ENCODE data around the gene DNAJB4.

The DNAJB4 gene

GRCh38 chr1:78048446-78048845, 43.7 kb downstream of the DNAJB4 start:
- H3K27ac ChIP-seq, result no peak overlapping the region
- H3K4me1 ChIP-seq, result peaks cover 0 to 23% (median 0%) of the 10 kb centered on the region in 10 experiments; a peak in 6 of 20 replicates
- no peak overlapping the region for H3K4me3 ChIP-seq
- no peaks in the 10 kb centered on the region for H3K27me3 ChIP-seq
- no peaks in the 10 kb centered on the region for H4K20me1 ChIP-seq
- H3K36me3 ChIP-seq, result no peaks in the 10 kb centered on the region; a peak in 1 of 22 replicates
- H3K9me3 ChIP-seq (replicated peaks in 1 of 11), result peaks cover 12 to 22% (median 15%) of the 10 kb centered on the region in 11 experiments; a peak in 21 of 22 replicates
- H3K9ac ChIP-seq, result no peak overlapping the region
- H3K4me2 ChIP-seq, result no peak overlapping the region
- TF ChIP-seq Cebpa-rat (IDR thresholded peaks at IDR 0.05), result no peak

- TF ChIP-seq Cebpa-rat (IDR thresholded peaks at IDR 0.05), result no peak
- H3K27me3 ChIP-seq, result no peaks in the 10 kb centered on the region
- H3K9me3 ChIP-seq (replicated peaks in 1 of 11), result peaks cover 12 to 22% (median 15%) of the 10 kb centered on the region in 11 experiments; a peak in 21 of 22 replicates
- H4K20me1 ChIP-seq, result no peaks in the 10 kb centered on the region
- no peak overlapping the region for H3K4me2 ChIP-seq
- no peak overlapping the region for H3K4me3 ChIP-seq
- no peak overlapping the region for H3K9ac ChIP-seq
- H3K27ac ChIP-seq, result no peak overlapping the region
- no peaks in the 10 kb centered on the region; a peak in 1 of 22 replicates for H3K36me3 ChIP-seq
- H3K4me1 ChIP-seq, result peaks cover 0 to 31% (median 0%) of the 10 kb centered on the region in 10 experiments; a peak in 6 of 20 replicates
These were observed 44.7 kb downstream of the DNAJB4 start for GRCh38 chr1:78049396-78049795.

DNA sequence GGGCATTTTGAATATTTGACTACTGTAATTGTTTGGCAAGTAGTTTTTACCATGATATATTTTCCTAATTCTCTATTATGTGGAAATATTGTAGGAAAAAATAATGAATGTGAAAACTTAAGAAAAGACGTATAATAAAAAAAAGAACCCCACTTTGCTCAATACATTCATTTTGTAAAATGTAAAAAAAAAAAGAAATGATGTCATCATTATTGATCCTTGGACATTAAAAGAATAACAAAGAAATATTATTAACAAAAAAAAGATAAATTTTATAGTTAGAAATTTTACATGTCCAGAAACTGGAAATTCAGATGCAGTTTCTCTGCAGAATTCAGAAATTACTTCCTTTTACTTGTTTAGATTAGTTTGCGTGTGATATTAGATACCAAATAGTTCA, 46.3 kb downstream of the DNAJB4 start:
- Histone ChIP-seq H3K27me3 (no peaks in the 10 kb centered on the region), H3K4me2 (no peak overlapping the region; a peak in 1 of 22 replicates), H3K36me3 (no peaks in the 10 kb centered on the region; a peak in 1 of 22 replicates), H4K20me1 (no peaks in the 10 kb centered on the region), H3K9me3 (replicated peaks in 1 of 11) (peaks cover 4 to 9% (median 8%) of the 10 kb centered on the region in 11 experiments; a peak in 21 of 22 replicates), H3K27ac (no peak overlapping the region), H3K9ac (no peak overlapping the region), H3K4me3 (no peak overlapping the region), H3K4me1 (peaks cover 0 to 31% (median 0%) of the 10 kb centered on the region in 10 experiments; a peak in 6 of 20 replicates)
- TF ChIP-seq Cebpa-rat (IDR thresholded peaks at IDR 0.05), result no peak

- H4K20me1 ChIP-seq, result no peaks in the 10 kb centered on the region
- no peaks in the 10 kb centered on the region for H3K36me3 ChIP-seq
- H3K4me1 ChIP-seq, result peaks cover 0 to 31% (median 0%) of the 10 kb centered on the region in 10 experiments; a peak in 6 of 20 replicates
- H3K9ac ChIP-seq, result no peak overlapping the region
- peak overlapping the region in 2 of 11 experiments; percentile 16 to 68; a peak in 2 of 22 replicates for H3K27ac ChIP-seq
- TF ChIP-seq Cebpa-rat (IDR thresholded peaks at IDR 0.05), result no peak
- no peak overlapping the region for H3K4me3 ChIP-seq
- H3K9me3 ChIP-seq (replicated peaks in 1 of 11), result no peaks in the 10 kb centered on the region; a peak in 1 of 22 replicates
- H3K4me2 ChIP-seq, result peak overlapping the region in 3 of 11 experiments; percentile 60 to 84 (median 62); a peak in 6 of 22 replicates
- no peaks in the 10 kb centered on the region for H3K27me3 ChIP-seq
These were observed 48.1 kb downstream of the DNAJB4 start for GRCh38 chr1:78052685-78053405.

DNA sequence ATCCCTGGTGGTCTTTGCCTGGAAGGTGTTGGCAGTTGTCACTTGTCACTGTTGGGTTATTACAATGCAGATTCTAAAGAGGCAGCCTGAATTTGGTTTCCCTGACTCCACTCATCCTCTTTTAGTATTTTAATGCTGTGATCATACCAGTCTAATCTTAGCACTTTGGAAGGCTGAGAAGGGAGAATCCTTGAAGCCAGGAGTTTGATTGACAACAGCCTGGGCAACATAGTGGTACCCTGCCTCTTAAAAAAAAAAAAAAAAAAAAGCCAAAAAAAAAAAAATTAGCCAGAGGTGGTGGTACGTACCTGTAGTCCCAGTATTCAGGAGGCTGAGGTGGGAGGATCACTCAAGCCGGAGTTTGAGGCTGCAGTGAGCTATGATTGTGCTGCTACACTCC, 48.8 kb downstream of the DNAJB4 start:
- Histone ChIP-seq H3K9me3 (replicated peaks in 1 of 11) (no peaks in the 10 kb centered on the region; a peak in 1 of 22 replicates), H4K20me1 (no peaks in the 10 kb centered on the region), H3K27ac (peak overlapping the region in 2 of 11 experiments; percentile 16 to 44; a peak in 2 of 22 replicates), H3K4me2 (peak overlapping the region in 3 of 11 experiments; percentile 60 to 84 (median 62); a peak in 5 of 22 replicates), H3K9ac (no peak overlapping the region), H3K27me3 (no peaks in the 10 kb centered on the region), H3K36me3 (no peaks in the 10 kb centered on the region), H3K4me1 (peaks cover 0 to 31% (median 0%) of the 10 kb centered on the region in 10 experiments; a peak in 6 of 20 replicates), H3K4me3 (no peak overlapping the region)
- TF ChIP-seq Cebpa-rat (IDR thresholded peaks at IDR 0.05), result no peak

DNA sequence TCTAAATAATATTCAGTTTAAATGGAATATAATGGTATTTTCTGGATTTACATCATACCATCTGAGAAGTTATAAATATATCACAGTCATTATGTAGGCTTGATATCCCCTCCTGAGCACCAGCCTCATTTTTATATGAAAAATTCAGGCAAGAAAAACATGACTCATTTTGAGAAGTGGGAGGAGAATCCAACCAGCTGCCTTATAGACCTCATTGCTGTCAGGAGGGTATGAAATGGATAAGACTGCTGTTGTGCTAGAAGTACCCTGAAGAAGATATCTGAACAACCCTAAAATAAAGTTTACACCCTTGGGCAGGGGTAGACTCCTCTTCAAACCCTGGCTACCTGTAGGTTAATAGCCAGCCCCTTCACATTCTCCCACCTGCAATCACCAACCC, 49.8 kb downstream of the DNAJB4 start:
- H3K27ac ChIP-seq, result no peak overlapping the region
- no peaks in the 10 kb centered on the region for H4K20me1 ChIP-seq
- H3K36me3 ChIP-seq, result no peaks in the 10 kb centered on the region
- no peak overlapping the region for H3K4me3 ChIP-seq
- H3K27me3 ChIP-seq, result no peaks in the 10 kb centered on the region
- no peak for TF ChIP-seq Cebpa-rat (IDR thresholded peaks at IDR 0.05)
- no peak overlapping the region for H3K9ac ChIP-seq
- H3K4me2 ChIP-seq, result no peak overlapping the region
- no peaks in the 10 kb centered on the region; a peak in 1 of 22 replicates for H3K9me3 ChIP-seq (replicated peaks in 1 of 11)
- peaks cover 0 to 31% (median 0%) of the 10 kb centered on the region in 10 experiments; a peak in 6 of 20 replicates for H3K4me1 ChIP-seq

DNA sequence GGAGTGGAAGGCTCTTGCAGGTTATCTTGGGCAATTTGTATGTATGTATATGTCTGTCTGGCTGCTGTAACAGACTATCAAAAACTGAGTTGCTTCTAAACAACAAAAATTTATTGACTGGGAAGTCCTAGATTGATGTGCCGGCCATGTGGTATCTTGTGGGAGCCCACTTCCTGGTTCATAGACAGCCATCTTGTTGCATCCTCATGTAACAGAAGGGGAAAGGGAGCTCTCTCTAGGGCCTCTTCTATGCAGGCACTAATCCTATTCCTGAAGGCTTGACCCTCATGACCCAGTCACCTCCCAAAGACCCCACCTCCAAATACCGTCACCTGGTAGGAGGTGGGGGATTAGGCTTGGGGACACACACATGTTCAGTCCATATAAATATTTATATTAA, 50.2 kb downstream of the DNAJB4 start:
- Histone ChIP-seq H3K9ac (no peak overlapping the region), H3K27me3 (no peaks in the 10 kb centered on the region), H3K4me2 (no peak overlapping the region)

DNA sequence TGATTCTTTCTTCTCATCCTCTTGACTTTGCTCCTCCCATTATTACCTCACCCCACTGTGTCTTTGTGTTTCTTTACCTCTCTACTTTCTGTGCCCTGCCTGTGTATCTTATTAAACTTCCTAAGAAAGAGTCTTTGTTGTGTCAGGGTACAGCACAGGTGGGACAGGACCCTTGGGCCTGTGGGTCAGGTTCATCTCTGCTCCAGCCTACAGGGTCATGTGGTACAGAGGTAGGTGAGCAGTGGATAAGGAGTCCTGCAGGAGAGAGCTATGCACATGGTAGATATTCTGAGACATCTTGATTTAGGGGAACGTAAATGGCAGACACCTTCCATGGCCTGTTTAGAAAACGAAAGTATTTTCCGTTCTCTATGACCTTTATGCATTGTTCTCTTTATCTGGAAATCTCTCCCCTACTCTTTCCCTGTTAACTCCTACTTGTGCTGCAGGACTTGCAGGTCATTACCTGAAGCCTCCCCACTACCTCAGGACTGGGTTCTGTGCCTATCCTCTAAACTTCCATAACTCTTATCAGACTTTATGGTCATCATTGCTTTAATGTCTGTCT, 50.9 kb downstream of the DNAJB4 start:
- TF ChIP-seq Cebpa-rat (IDR thresholded peaks at IDR 0.05), result no peak
- no peaks in the 10 kb centered on the region for H3K27me3 ChIP-seq
- H4K20me1 ChIP-seq, result no peaks in the 10 kb centered on the region
- no peak overlapping the region for H3K4me3 ChIP-seq
- H3K36me3 ChIP-seq, result no peaks in the 10 kb centered on the region
- no peaks in the 10 kb centered on the region; a peak in 1 of 22 replicates for H3K9me3 ChIP-seq (replicated peaks in 1 of 11)
- H3K27ac ChIP-seq, result no peak overlapping the region
- no peak overlapping the region for H3K9ac ChIP-seq
- H3K4me2 ChIP-seq, result no peak overlapping the region
- peaks cover 0 to 31% (median 0%) of the 10 kb centered on the region in 10 experiments; a peak in 6 of 20 replicates for H3K4me1 ChIP-seq

More for the DNA sequence above, 50.2 kb downstream of the DNAJB4 start:
- Histone ChIP-seq H3K4me3 (no peak overlapping the region), H3K9me3 (replicated peaks in 1 of 11) (no peaks in the 10 kb centered on the region; a peak in 1 of 22 replicates), H3K27ac (no peak overlapping the region), H3K4me1 (peaks cover 0 to 31% (median 0%) of the 10 kb centered on the region in 10 experiments; a peak in 6 of 20 replicates), H4K20me1 (no peaks in the 10 kb centered on the region), H3K36me3 (no peaks in the 10 kb centered on the region)
- no peak for TF ChIP-seq Cebpa-rat (IDR thresholded peaks at IDR 0.05)

GRCh38 chr1:78058670-78059069, 53.9 kb downstream of the DNAJB4 start:
- Histone ChIP-seq H3K9ac (no peak overlapping the region), H3K36me3 (no peaks in the 10 kb centered on the region), H3K4me1 (peaks cover 0 to 13% (median 0%) of the 10 kb centered on the region in 10 experiments; a peak in 5 of 20 replicates), H3K27ac (no peak overlapping the region), H3K27me3 (no peaks in the 10 kb centered on the region), H3K4me2 (no peak overlapping the region), H4K20me1 (no peaks in the 10 kb centered on the region), H3K4me3 (no peak overlapping the region), H3K9me3 (replicated peaks in 1 of 11) (no peaks in the 10 kb centered on the region; a peak in 1 of 22 replicates)
- no peak for TF ChIP-seq Cebpa-rat (IDR thresholded peaks at IDR 0.05)

Data from BLaER1 treated with 17β-estradiol and CSF1 and Interleukin-3, amounts not matched to agents 10 nM and 100 nM (cell line).